H9 (cell line): Measurements from ENCODE around the gene DNASE1. TPM values are rescaled to one million over a fixed set of nuclear protein-coding genes. Genes with fewer than 3 reads are reported as not detected.

Experiments
- DNase-seq: peaks from one replicate; pipeline ENCODE4 v3.0.0-alpha.2; 2017
- H2AFZ ChIP-seq: one replicate; pipeline ENCODE4 v1.6.1; 2013; ENCODE audit warnings: mild to moderate bottlenecking, low read length, control low read depth, moderate library complexity
- H2AK5ac ChIP-seq: 2 replicates; pipeline ENCODE4 v1.6.1; 2013; ENCODE audit warnings: low read length, control low read depth, mixed read lengths; ENCODE audit not compliant: insufficient read length
- H2BK120ac ChIP-seq: one replicate; pipeline ENCODE4 v1.6.1; 2013; ENCODE audit warnings: low read depth, mild to moderate bottlenecking, low read length, control low read depth, inconsistent platforms; ENCODE audit not compliant: poor library complexity, severe bottlenecking
- H2BK12ac ChIP-seq: 2 replicates; pipeline ENCODE4 v1.6.1; 2013; ENCODE audit warnings: low read length, control low read depth, mixed read lengths, low read depth; ENCODE audit not compliant: insufficient read length
- H2BK15ac ChIP-seq: 2 replicates; pipeline ENCODE4 v1.6.1; 2013; ENCODE audit warnings: low read depth, low read length, control low read depth
- H2BK20ac ChIP-seq: one replicate; pipeline ENCODE4 v1.6.1; 2013; ENCODE audit warnings: low read depth, mild to moderate bottlenecking, low read length, control low read depth, inconsistent platforms; ENCODE audit not compliant: poor library complexity, severe bottlenecking
- H2BK5ac ChIP-seq: 2 replicates; pipeline ENCODE4 v1.6.1; 2013; ENCODE audit warnings: low read length, control low read depth, mixed read lengths; ENCODE audit not compliant: insufficient read length
- H3K14ac ChIP-seq: 2 replicates; pipeline ENCODE4 v1.6.1; 2013; ENCODE audit warnings: low read length, control low read depth; ENCODE audit not compliant: insufficient read depth
- H3K18ac ChIP-seq: 2 replicates; pipeline ENCODE4 v1.6.1; 2013; ENCODE audit warnings: low read depth, mild to moderate bottlenecking, mixed read lengths, low read length, control low read depth; ENCODE audit not compliant: insufficient read length
- H3K23ac ChIP-seq: 2 replicates; pipeline ENCODE4 v1.6.1; 2013; ENCODE audit warnings: low read length, control low read depth, mixed read lengths, low read depth; ENCODE audit not compliant: insufficient read length
- H3K23me2 ChIP-seq: 2 replicates; pipeline ENCODE4 v1.6.1; 2013; ENCODE audit warnings: low read depth, mild to moderate bottlenecking, mixed read lengths, low read length, control low read depth; ENCODE audit not compliant: insufficient read length, poor library complexity, severe bottlenecking
- H3K27ac ChIP-seq: 2 replicates; pipeline ENCODE4 v1.5.1; 2013; ENCODE audit warnings: low read length, control low read depth, mixed read lengths, low read depth; ENCODE audit not compliant: insufficient read length
- H3K27me3 ChIP-seq: 2 replicates; pipeline ENCODE4 v1.6.1; 2013; ENCODE audit warnings: low read length, control low read depth, inconsistent platforms; ENCODE audit not compliant: insufficient read depth
- H3K4ac ChIP-seq: 2 replicates; pipeline ENCODE4 v1.6.1; 2013; ENCODE audit warnings: low read depth, mild to moderate bottlenecking, control low read depth, inconsistent platforms, low read length, moderate library complexity
- H3K4me1 ChIP-seq: 2 replicates; pipeline ENCODE4 v1.6.1; 2013; ENCODE audit warnings: low read length, control low read depth, inconsistent platforms; ENCODE audit not compliant: insufficient read depth
- H3K4me2 ChIP-seq: 2 replicates; pipeline ENCODE4 v1.6.1; 2013; ENCODE audit warnings: low read length, control low read depth, mixed read lengths; ENCODE audit not compliant: insufficient read length, insufficient read depth
- H3K56ac ChIP-seq: 2 replicates; pipeline ENCODE4 v1.6.1; 2013; ENCODE audit warnings: low read depth, mild to moderate bottlenecking, mixed read lengths, low read length, control low read depth; ENCODE audit not compliant: insufficient read length
- H3K79me1 ChIP-seq: 2 replicates; pipeline ENCODE4 v1.6.1; 2013; ENCODE audit warnings: low read depth, mild to moderate bottlenecking, moderate library complexity, low read length, control low read depth, inconsistent platforms; ENCODE audit not compliant: insufficient read depth, poor library complexity, severe bottlenecking
- H3K79me2 ChIP-seq: 2 replicates; pipeline ENCODE4 v1.6.1; 2013; ENCODE audit warnings: low read length, control low read depth, inconsistent platforms; ENCODE audit not compliant: insufficient read depth
- H3K9ac ChIP-seq: 2 replicates; pipeline ENCODE4 v1.6.1; 2013; ENCODE audit warnings: low read length, control low read depth, mixed read lengths; ENCODE audit not compliant: insufficient read length; ENCODE audit errors: extremely low read depth
- H3K9me3 ChIP-seq: one replicate; pipeline ENCODE4 v1.6.1; 2013; ENCODE audit warnings: low read depth, low read length, inconsistent platforms; ENCODE audit not compliant: control insufficient read depth
- H3T11ph ChIP-seq: one replicate; pipeline ENCODE4 v1.6.1; 2013; ENCODE audit warnings: mild to moderate bottlenecking, low read length, control low read depth, inconsistent platforms
- H4K20me1 ChIP-seq: one replicate; pipeline ENCODE4 v1.6.1; 2013; ENCODE audit not compliant: control insufficient read depth, insufficient read length, insufficient read depth
- H4K5ac ChIP-seq: 2 replicates; pipeline ENCODE4 v1.6.1; 2013; ENCODE audit warnings: low read depth, mild to moderate bottlenecking, mixed read lengths, low read length, control low read depth; ENCODE audit not compliant: insufficient read length
- H4K8ac ChIP-seq: replicated peaks from 2 replicates; pipeline ENCODE4 v1.6.1; 2013; ENCODE audit warnings: low read length, control low read depth, mixed read lengths, low read depth; ENCODE audit not compliant: insufficient read length
- H4K91ac ChIP-seq: 2 replicates; pipeline ENCODE4 v1.6.1; 2013; ENCODE audit warnings: low read depth, mild to moderate bottlenecking, moderate library complexity, mixed read lengths, low read length, control low read depth; ENCODE audit not compliant: insufficient read length
- H3K27ac Mint-ChIP-seq, 3 experiments: 2 replicates in 2 of 3; 3 replicates in 1 of 3; pipeline ENCODE4 v1.8.0; 2020 to 2021; ENCODE audit warnings: mixed read lengths in 3 of 3, mild to moderate bottlenecking in 1 of 3, moderate library complexity in 1 of 3
- H3K27me3 Mint-ChIP-seq: 2 replicates; pipeline ENCODE4 v1.8.0; 2021; ENCODE audit warnings: low read depth, mild to moderate bottlenecking, moderate library complexity, mixed read lengths
- H3K36me3 Mint-ChIP-seq, 3 experiments: 2 replicates in 2 of 3; 3 replicates in 1 of 3; pipeline ENCODE4 v1.8.0; 2020 to 2021; ENCODE audit warnings: low read depth in 3 of 3, mixed read lengths in 3 of 3; ENCODE audit not compliant: insufficient read depth in 1 of 3
- H3K4me1 Mint-ChIP-seq, 2 experiments: 2 replicates each; pipeline ENCODE4 v1.8.0; 2020; ENCODE audit warnings: mixed read lengths in 2 of 2
- H3K4me3 Mint-ChIP-seq, 2 experiments: 2 replicates in 1 of 2; 3 replicates in 1 of 2; pipeline ENCODE4 v1.8.0; 2020 to 2021; ENCODE audit warnings: mild to moderate bottlenecking in 2 of 2, mixed read lengths in 2 of 2, moderate library complexity in 1 of 2
- H3K9me3 Mint-ChIP-seq, 2 experiments: 2 replicates in 1 of 2; 3 replicates in 1 of 2; pipeline ENCODE4 v1.8.0; 2020; ENCODE audit warnings: mild to moderate bottlenecking in 2 of 2, mixed read lengths in 2 of 2, moderate library complexity in 1 of 2
- WGBS: extraction: QIAGEN DNeasy Blood & Tissue Kit; methylation state at CpG from one replicate; pipeline ENCODE4 v1.1.7; 2013; ENCODE audit warnings: missing lambda C conversion rate, low lambda C conversion rate, mixed read lengths; ENCODE audit not compliant: insufficient read length; ENCODE audit errors: extremely low coverage; 5-methylcytosine and 5-hydroxymethylcytosine counted together
- total RNA-seq: library from RNA; stranded (reverse); gene quantifications from 2 replicates; pipeline ENCODE4 v1.2.1, GENCODE V29; 2021
- TF ChIP-seq, protein P1 (sequence below): fragments of 200-600 bp; sonication (generic); conservative IDR thresholded peaks from 3 replicates; pipeline ENCODE4 v1.8.0; 2021; ENCODE audit warnings: antibody characterized with exemption, mild to moderate bottlenecking

Gene DNASE1
- total RNA-seq, 1 experiment from 2014 or later: 10.1 TPM

DNA sequence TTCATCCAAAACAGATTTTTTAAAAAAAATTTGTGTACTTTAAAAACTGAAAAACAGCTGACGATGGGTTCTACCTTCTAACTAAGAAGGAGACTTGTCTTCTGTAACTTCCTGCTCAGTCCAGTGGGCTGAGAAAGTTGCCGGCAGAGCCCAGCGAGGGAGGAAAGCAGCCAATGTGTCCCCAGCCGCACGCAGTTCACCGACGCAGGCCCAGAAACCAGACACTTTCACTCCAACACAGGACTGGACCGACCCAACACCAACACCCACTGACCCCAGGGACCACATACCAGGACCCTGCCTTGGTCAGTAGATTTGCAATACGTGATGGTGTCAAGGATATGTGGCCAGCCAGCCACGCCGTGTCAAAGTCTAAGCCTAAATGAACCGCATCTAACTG lies 37.3 kb downstream of the DNASE1 start:
- no peak overlapping the region for H2BK5ac ChIP-seq
- H3K36me3 Mint-ChIP-seq: peaks cover 26 to 54% (median 33%) of the 10 kb centered on the region in 3 experiments; a peak in 6 of 7 replicates
- 0 out of 7 replicates have a peak overlapping the region, but pooled peaks of 2 of the 3 experiments have one; percentile 44 to 45 for H3K27ac Mint-ChIP-seq
- peaks cover 7 to 13% of the 10 kb centered on the region in 2 experiments; a peak in 3 of 4 replicates for H3K4me1 Mint-ChIP-seq
- no peak overlapping the region for H3K27ac ChIP-seq
- H3K9me3 Mint-ChIP-seq: no peaks in the 10 kb centered on the region
- H4K5ac ChIP-seq: no peak overlapping the region
- DNase-seq: no peak
- no peak overlapping the region for H2BK12ac ChIP-seq
- TF ChIP-seq, protein P1, sequence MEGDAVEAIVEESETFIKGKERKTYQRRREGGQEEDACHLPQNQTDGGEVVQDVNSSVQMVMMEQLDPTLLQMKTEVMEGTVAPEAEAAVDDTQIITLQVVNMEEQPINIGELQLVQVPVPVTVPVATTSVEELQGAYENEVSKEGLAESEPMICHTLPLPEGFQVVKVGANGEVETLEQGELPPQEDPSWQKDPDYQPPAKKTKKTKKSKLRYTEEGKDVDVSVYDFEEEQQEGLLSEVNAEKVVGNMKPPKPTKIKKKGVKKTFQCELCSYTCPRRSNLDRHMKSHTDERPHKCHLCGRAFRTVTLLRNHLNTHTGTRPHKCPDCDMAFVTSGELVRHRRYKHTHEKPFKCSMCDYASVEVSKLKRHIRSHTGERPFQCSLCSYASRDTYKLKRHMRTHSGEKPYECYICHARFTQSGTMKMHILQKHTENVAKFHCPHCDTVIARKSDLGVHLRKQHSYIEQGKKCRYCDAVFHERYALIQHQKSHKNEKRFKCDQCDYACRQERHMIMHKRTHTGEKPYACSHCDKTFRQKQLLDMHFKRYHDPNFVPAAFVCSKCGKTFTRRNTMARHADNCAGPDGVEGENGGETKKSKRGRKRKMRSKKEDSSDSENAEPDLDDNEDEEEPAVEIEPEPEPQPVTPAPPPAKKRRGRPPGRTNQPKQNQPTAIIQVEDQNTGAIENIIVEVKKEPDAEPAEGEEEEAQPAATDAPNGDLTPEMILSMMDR: no peak; the same call in 2 of the 3 replicates
- no peaks in the 10 kb centered on the region; the same call in 1 of the 2 replicates for H3K79me2 ChIP-seq
- H2BK15ac ChIP-seq: no peak overlapping the region
- H3K9me3 ChIP-seq: no peaks in the 10 kb centered on the region
- no peaks in the 10 kb centered on the region for H3K27me3 Mint-ChIP-seq
- H3K4me2 ChIP-seq: no peak overlapping the region
- no peak overlapping the region for H3K4ac ChIP-seq
- H3K14ac ChIP-seq: no peak overlapping the region
- H3K27me3 ChIP-seq: no peaks in the 10 kb centered on the region
- H3K18ac ChIP-seq: no peak overlapping the region
- H2BK20ac ChIP-seq: no peak overlapping the region
- no peak overlapping the region for H2BK120ac ChIP-seq
- H4K8ac ChIP-seq: no peak overlapping the region
- no peak overlapping the region for H3K4me3 Mint-ChIP-seq
- H3K23me2 ChIP-seq: no peaks in the 10 kb centered on the region
- no peaks in the 10 kb centered on the region for H3K4me1 ChIP-seq
- H2AFZ ChIP-seq: no peak overlapping the region
- no peak overlapping the region for H3K23ac ChIP-seq
- no peak overlapping the region for H4K91ac ChIP-seq
- H3K79me1 ChIP-seq: no peaks in the 10 kb centered on the region
- no peak overlapping the region for H3T11ph ChIP-seq
- no CpG with 5 or more reads among the region's 12 CpGs for WGBS
- no peak overlapping the region for H3K9ac ChIP-seq
- H2AK5ac ChIP-seq: no peak overlapping the region
- no peaks in the 10 kb centered on the region for H4K20me1 ChIP-seq
- H3K56ac ChIP-seq: no peak overlapping the region
